HFF-Myc (cell line): ENCODE results near the gene KCNIP1.

ENCODE experiments used
- DNase-seq: peaks from one replicate; pipeline ENCODE4 v3.0.0-alpha.2; 2011; ENCODE audit warnings: low read depth; ENCODE audit errors: extremely low read depth
- H3K4me3 ChIP-seq: replicated peaks from 2 replicates; pipeline ENCODE4 v1.5.1; 2011; ENCODE audit warnings: low read depth, mild to moderate bottlenecking, control low read depth, low read length
- CTCF ChIP-seq: IDR thresholded peaks from 2 replicates; pipeline ENCODE4 v1.5.1; 2012; ENCODE audit warnings: mild to moderate bottlenecking, low read depth, low read length, control low read depth; ENCODE audit errors: missing control alignments

KCNIP1 gene

GRCh38 chr5:170563824-170564567, 60.2 kb downstream of the KCNIP1 start:
- no peak for DNase-seq
- no peak overlapping the region for H3K4me3 ChIP-seq
- no peak for TF ChIP-seq CTCF

- H3K4me3 ChIP-seq = no peak overlapping the region
- no peak for TF ChIP-seq CTCF
- DNase-seq = no peak
Measured at GRCh38 chr5:170565072-170565471, 61.3 kb downstream of the KCNIP1 start.

- no peak overlapping the region for H3K4me3 ChIP-seq
- DNase-seq = no peak
- no peak for TF ChIP-seq CTCF
Measured at GRCh38 chr5:170569101-170569500, 65.3 kb downstream of the KCNIP1 start.

GRCh38 chr5:170570476-170570875, 66.7 kb downstream of the KCNIP1 start:
- no peak overlapping the region for H3K4me3 ChIP-seq
- no peak for TF ChIP-seq CTCF
- no peak for DNase-seq

- TF ChIP-seq CTCF = no peak
- no peak for DNase-seq
- H3K4me3 ChIP-seq = no peak overlapping the region
Measured at GRCh38 chr5:170571281-170571731, 67.5 kb downstream of the KCNIP1 start.

- H3K4me3 ChIP-seq = no peak overlapping the region
- no peak for TF ChIP-seq CTCF
- DNase-seq = no peak
Measured at GRCh38 chr5:170571875-170572852, 68.3 kb downstream of the KCNIP1 start.
